ENCODE data around the gene ZNF211. TPM values are rescaled to one million over a fixed set of nuclear protein-coding genes. Genes with fewer than 3 reads are reported as not detected.

ZNF211 gene
- 4.8 and 7.2 TPM in 2 replicates for total RNA-seq

DNA sequence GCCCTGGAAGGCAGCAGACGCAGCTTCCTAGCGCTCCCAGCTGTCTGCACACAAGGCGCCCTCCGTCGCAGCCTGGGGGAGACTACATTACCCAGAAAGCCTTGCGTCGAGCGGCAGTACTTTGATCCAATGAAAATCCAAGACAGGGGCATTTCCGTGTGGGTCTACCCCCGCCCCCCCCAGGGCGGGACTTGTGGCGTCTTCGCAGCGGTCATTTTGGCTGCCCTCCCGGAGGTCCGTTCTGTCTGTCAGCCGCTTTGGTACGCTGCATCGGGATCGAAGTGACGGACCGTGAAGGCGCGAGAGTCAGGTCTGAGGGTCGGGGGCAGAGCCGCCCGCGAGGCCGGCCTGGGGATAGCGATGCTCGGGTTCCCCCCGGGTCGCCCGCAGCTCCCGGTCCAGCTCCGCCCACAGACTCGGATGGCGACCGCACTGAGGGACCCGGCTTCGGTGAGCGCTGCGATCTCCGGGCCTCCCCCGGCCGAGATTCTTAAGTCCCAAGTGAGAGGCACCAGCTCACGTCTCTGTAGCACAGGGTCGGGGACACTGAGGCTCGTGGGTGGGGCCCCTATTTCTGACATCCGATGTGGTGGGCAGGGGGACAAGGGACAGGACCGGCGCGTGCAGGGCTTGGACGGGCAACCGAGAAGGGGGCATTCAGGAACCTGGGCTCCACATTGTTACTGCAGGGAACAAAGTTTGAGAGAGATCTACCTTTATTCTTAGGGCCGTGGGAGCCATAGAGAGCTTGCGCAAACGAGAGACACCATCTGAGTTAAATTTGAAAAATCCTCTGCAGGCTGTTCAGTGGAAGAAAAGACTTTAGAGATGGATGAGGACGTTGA, at the start of gene ZNF211:
ZNF211 (plus strand) TSS at position 182 of the 845 bp plus-strand sequence; CDS start at position 361, 179 bp downstream.

DNA sequence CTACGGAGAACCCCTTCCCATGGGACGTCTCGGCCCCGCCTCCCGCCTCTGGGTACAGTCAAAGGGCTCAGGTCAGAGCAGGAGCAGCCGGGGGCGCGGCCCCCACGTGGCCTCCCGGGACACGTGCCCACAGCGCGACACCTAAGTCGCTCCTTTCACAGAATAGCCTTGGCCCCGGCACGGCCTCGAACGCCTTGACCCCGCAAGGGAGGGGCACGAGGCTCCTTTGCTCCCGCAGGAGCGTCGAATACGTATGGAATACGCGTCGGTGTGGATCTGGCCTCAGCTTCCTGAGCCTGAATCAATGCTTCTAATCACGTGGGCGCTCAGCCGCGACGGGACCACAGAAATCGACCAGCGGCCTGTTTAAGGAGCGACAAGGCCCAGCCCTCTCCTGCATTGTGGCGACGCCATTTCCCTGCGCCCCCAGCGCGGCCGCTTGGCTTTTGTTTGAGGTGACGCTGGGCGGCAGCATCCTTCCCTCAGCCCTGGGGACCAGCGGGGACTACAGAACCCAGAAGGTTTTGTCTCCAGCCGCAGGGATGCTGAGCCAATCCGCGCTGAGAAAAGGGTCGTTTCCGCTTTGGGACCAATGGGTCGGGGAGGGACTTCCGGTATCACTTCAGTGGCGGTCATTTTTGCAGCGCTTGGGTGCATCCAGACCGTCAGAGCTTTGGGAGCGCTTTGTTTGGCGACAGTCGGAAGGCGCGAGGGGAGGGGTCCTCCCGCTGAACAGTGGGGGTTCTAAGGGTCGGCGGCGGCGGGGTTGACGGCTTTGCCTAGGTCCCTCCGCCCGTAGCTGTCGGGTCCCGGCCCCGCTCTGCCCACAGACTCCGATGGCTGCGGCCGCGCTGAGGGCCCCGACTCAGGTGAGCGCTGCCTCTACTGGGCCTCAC, 49.2 kb upstream of the ZNF211 start, which contains the start of gene ZIK1:
ZIK1 (plus strand) TSS at position 625 of the 896 bp plus-strand sequence; CDS start at position 837, 212 bp downstream.

DNA sequence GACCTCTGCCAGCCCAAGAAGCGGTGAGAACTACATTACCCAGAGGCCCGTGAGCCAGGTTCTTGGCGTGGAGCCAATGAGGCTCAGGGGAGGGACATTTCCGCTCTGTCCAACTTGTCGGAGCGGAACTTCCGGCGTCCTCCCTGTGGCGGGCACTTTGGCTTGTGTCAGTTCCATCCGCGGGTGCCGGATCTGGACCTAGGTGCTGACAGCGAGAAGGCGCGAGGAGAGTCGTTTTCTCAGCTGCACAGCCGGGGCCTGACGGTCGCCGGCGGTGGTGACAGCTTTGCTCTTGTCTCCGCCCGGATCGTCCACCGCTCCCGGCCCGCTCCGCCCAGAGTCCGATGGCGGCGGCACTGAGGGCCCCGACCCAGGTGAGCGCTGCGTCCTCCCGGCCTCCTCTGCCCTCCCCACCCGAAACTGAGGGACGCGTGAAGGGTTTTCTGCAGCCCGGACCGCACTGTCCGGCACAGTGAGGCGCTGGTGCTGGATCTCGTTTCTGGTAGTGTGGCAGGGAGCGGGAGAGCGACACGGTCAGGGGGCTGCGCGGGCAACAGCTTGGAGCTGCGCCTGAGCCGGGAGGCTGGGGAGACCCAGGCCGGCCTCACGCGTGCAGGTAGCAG, 33.1 kb upstream of the ZNF211 start, which contains the start of gene ZNF530:
ZNF530 (plus strand) TSS at position 125 of the 623 bp plus-strand sequence. CDS start 4,461 bp downstream, outside the sequence.

DNA sequence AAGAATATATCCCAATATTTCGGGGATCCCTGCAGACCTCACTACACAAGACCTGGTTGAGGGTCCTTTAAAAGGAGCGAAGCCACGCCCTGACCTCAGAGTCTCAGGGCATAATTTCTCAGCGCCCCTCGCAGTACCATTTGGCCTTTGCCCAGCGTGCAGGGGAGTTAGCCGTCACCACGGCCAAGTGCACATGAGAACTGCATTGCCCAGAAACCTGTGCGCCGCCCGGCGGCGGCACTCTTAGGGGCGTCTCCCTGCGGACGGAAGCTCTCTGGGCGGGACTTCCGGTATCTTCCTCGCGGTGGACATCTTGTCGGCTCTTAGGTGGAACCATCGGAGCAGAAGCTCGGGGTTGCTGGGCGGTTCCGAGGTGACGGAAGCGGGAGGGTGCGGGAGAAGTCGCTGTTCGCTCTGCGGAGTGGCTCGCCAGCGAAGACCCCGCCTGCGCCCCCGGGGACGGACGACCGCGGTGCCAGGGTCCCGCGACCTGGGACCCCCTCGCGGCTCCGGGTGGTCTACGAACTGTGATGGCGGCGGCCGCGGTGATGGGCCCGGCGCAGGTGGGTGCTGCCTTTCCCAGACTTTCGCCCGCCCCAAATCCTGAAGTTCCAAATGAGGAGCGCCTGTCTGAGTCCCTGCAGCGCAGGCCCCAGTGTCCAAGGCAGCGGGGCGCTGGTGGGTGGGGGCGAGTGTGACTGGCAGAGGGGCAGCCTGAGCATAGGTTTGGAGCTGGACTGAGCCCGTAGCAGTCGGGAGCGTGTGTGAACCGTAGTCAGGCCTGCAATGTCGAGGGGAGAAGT, 18.8 kb upstream of the ZNF211 start, which contains the start of gene ZNF134:
ZNF134 (plus strand) TSS at position 302 of the 803 bp plus-strand sequence. CDS start 5,227 bp downstream, outside the sequence.

DNA sequence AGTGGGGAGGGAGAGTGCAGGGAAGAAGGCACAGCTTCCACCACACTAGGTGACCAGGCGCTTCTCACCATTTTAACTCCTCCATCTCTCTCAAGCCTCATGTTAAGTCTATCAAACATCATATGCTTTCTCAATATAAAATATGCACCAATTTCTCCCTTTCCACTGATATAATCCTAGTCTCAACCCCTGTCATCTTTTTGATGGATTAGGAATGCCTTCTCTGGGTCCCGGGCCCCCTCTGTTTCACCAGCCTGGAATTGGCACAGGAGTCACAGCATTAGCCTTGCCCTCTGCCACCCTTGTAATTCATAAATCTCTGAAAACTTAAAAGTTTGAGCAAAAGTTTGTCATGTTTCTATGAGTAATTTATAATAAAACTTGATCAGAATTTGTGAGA, 35.7 kb downstream of the ZNF211 start, which contains the start of gene ZSCAN4:
ZSCAN4 (plus strand) TSS at position 301 of the 400 bp plus-strand sequence. CDS start 7,211 bp downstream, outside the sequence.

Other genes starting within 250 kb of the ZNF211 start
- 10.9 and 11.0 TPM in 2 replicates for gene ZNF548, start 243.3 kb upstream of the ZNF211 start, total RNA-seq
- 7.3 and 8.8 TPM in 2 replicates for gene ZNF17, start 222.0 kb upstream of the ZNF211 start, total RNA-seq
- 5.9 and 10.9 TPM in 2 replicates for gene ZNF749, start 197.8 kb upstream of the ZNF211 start, total RNA-seq
- gene VN1R1, start 176.0 kb upstream of the ZNF211 start, total RNA-seq = under 0.01 and 0.39 TPM in 2 replicates
- gene ZNF772, start 155.6 kb upstream of the ZNF211 start, total RNA-seq = 7.0 and 10.4 TPM in 2 replicates
- 5.7 and 7.3 TPM in 2 replicates for gene ZNF419, start 145.4 kb upstream of the ZNF211 start, total RNA-seq
- 8.0 and 8.5 TPM in 2 replicates for gene ZNF773, start 133.2 kb upstream of the ZNF211 start, total RNA-seq
- 1.8 and 2.5 TPM in 2 replicates for gene ZNF549, start 105.8 kb upstream of the ZNF211 start, total RNA-seq
- 5.1 and 5.9 TPM in 2 replicates for gene ZNF550, start 73.3 kb upstream of the ZNF211 start, total RNA-seq
- 3.3 and 4.8 TPM in 2 replicates for gene ZNF416, start 54.3 kb upstream of the ZNF211 start, total RNA-seq
- gene ZIK1, start 49.0 kb upstream of the ZNF211 start, total RNA-seq = 4.4 and 4.9 TPM in 2 replicates
- 2.2 and 2.7 TPM in 2 replicates for gene ZNF530, start 33.3 kb upstream of the ZNF211 start, total RNA-seq
- 12.5 and 12.7 TPM in 2 replicates for gene ZNF134, start 18.9 kb upstream of the ZNF211 start, total RNA-seq
- gene ZSCAN4, start 35.8 kb downstream of the ZNF211 start, total RNA-seq = not detected in 2 replicates
- 6.6 and 7.8 TPM in 2 replicates for gene ZNF551, start 48.8 kb downstream of the ZNF211 start, total RNA-seq
- 0.37 and 0.59 TPM in 2 replicates for gene ZNF154, start 76.0 kb downstream of the ZNF211 start, total RNA-seq
- gene ZNF671, start 94.5 kb downstream of the ZNF211 start, total RNA-seq = 2.9 and 4.7 TPM in 2 replicates
- 8.5 and 9.8 TPM in 2 replicates for gene ZNF776, start 113.6 kb downstream of the ZNF211 start, total RNA-seq
- 9.6 and 12.3 TPM in 2 replicates for gene ZNF586, start 136.5 kb downstream of the ZNF211 start, total RNA-seq
- 4.1 and 4.8 TPM in 2 replicates for gene ZNF552, start 181.7 kb downstream of the ZNF211 start, total RNA-seq
- 18.0 and 32.5 TPM in 2 replicates for gene ZNF587B, start 197.1 kb downstream of the ZNF211 start, total RNA-seq
- gene ZNF587, start 216.7 kb downstream of the ZNF211 start, total RNA-seq = 15.4 and 19.9 TPM in 2 replicates